AG09319 (cell line): ENCODE measurements around the gene TAF4B.

Experiments used
- DNase-seq: peaks from one replicate; pipeline ENCODE4 v3.0.0-alpha.2; 2010; ENCODE audit warnings: low read depth; ENCODE audit errors: extremely low read depth
- TF ChIP-seq, protein P1 (sequence below): IDR thresholded peaks from 2 replicates; pipeline ENCODE4 v1.5.1; 2011; ENCODE audit warnings: low read depth, mild to moderate bottlenecking, inconsistent platforms, low read length, moderate library complexity

TAF4B gene

DNA sequence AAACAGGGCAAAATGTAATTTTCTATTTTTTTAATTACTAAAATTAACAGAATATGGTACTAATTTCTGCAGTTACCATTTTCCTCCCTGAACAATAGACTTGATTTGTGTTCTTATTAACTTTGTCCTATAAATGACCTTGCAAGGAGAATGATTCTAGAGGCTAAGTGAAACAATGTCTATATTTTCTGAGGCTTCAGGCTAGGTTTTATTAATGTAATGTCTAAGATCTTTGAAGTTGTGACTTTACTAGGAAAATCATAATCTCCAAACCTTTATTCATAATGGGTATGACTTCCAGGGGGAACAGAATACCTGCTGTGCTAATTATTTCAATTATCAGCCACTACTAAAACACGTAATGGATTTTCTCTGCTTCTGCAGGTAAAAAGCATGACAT lies 94.4 kb downstream of the TAF4B start:
- TF ChIP-seq, protein P1, sequence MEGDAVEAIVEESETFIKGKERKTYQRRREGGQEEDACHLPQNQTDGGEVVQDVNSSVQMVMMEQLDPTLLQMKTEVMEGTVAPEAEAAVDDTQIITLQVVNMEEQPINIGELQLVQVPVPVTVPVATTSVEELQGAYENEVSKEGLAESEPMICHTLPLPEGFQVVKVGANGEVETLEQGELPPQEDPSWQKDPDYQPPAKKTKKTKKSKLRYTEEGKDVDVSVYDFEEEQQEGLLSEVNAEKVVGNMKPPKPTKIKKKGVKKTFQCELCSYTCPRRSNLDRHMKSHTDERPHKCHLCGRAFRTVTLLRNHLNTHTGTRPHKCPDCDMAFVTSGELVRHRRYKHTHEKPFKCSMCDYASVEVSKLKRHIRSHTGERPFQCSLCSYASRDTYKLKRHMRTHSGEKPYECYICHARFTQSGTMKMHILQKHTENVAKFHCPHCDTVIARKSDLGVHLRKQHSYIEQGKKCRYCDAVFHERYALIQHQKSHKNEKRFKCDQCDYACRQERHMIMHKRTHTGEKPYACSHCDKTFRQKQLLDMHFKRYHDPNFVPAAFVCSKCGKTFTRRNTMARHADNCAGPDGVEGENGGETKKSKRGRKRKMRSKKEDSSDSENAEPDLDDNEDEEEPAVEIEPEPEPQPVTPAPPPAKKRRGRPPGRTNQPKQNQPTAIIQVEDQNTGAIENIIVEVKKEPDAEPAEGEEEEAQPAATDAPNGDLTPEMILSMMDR, result no peak
- no peak for DNase-seq

DNA sequence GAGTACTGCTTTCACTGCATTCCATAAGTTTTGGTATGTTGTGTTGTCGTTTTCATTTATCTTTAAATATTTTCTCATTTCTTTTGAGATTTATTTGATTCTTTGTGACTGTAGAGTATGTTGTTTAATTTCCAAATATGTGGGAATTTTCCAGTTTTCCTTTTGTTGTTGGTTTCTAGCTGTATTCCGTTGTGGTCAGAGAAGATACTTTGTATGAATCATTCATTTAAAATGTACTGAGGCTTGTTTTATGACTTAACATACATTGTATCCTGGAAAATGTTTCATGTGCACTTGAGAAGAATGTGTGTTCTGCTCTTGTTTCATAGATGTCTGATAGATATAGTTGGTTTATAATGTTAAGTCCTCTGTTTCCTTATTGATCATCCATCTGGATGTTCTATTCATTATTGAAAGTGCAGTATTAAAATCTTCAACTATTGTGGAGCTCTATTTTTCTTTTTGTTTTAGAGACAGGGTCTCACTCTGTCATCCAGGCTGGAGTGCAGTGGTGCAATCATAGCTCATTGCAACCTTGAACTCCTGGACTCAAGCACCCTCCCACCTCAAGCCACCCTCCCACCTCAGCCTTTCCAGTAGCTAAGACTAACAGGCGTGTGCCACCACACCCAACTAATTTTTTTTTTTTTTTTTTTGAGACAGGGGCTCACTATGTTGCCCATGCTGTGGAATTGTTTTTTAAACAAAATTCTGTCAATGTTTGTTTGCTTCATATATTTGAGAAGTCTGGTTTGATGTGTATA lies 96.8 kb downstream of the TAF4B start:
- DNase-seq, result no peak

DNA sequence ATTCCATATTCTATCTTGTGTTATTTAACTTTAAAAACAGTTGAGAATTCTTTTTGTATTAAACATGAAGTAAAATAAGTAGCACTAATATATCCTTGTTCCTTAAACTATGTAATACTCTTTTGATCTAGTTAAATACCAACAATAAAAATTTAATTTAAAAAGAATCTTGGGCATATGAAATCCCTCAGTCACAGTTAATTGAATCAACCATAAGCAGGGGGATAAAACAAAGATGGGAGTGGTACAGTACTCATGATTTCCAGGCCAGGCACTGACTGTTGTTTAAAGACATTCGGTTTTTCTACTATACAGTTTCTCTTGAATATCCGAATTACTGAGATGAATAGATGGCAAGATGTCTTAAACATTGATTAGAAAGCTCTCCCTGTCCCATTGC lies 99.5 kb downstream of the TAF4B start:
- TF ChIP-seq, protein P1, result no peak
- DNase-seq, result no peak

More for the DNA sequence above, 96.8 kb downstream of the TAF4B start:
- TF ChIP-seq, protein P1, result no peak

DNA sequence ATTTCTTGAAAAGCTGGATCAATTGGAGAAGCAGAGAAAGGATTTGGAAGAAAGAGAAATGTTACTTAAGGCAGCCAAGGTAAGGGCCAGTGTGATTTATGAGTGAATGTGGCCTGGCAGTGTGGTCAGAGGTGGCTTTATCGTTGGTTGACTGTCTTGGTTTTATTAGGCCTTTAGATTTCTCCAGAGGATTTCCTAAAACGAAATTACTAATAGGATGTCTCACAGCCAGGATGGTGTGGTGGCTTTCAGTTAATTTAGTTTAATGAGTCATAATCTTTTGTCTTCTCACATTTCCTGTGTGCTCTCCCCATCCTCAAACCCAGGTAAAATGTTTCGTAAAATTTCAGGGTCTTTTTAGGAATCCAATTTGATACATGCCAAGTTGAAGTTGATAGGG lies 100.8 kb downstream of the TAF4B start:
- no peak for DNase-seq
- TF ChIP-seq, protein P1, result no peak

DNA sequence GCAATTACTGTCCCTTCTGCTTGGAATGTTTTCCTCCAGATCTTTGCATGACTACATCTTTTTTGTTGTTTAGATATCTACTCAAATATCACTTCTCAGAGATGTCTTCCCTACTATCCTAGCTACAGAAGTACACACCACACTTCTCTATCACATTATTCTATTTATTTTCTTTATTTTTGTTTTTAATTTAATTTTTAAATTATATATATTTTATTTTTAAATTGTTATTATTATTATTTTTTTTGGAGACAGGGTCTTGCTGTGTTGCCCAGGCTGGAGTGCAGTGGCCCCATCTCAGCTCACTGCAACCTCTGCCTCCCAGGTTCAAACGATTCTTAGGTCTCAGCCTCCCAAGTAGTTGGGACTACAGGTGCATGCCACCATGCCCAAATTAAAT lies 106.7 kb downstream of the TAF4B start:
- TF ChIP-seq, protein P1, result no peak
- no peak for DNase-seq

DNA sequence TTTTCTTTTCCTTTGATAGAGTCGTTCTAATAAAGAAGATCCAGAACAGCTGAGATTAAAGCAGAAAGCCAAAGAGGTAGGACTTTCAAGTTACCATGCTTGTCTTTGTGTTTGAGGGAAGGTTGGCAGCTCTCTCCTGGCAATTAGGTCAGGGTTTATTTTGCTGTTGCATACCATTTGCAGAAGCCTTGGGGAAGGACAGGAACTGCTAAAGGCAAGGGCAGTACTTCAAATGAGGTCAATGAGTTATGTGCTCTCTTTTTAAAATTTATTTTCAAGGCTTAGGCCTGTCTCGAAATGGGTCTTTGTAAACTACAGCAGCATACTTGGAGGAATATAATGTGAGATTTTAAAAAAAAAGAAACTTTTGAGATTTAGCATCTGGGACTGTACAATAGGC lies 108.9 kb downstream of the TAF4B start:
- TF ChIP-seq, protein P1, result no peak

DNA sequence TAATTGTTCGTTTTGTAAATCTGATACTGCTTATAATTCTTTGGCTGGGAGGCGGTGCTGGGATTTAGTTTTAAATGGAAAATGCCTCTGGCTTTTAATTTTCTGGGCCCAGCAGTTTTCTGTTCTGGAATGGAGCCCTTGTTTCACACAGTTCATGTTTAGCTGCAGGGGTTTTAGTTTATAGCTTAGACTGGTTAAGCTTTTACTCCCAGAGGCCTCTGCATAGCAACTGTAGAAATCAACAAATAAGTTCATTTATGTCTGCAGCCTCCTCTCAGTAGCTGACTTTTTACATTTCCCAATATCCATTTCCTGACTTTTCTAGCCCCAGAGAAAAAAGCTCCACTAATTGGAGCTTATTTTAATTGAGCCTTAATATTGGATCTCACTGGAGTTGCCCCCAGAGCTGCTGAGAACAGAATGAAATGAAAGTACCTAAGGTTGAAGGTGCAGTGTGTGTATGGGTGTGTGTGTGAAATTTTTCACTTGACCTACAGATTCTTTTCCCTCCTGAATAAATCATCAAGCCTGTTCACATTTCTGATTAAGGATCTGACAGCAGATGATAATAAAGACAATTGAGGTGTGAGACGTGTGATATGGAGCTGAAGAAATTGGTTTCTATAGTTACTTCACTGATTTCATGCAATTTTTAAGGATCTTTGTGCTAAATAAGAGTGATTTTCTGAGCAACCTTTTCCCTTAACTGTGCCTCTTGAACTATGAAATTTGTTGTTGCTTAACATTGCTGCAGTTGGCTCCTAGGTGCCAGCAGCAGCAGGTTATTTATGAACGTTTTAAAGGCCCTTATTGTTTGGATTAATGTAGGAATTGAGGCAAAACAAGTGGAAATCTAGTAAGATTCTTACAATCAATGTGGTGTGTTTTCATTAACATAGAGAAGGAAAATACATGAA lies 109.6 kb downstream of the TAF4B start:
- peak; percentile 19 for DNase-seq
- TF ChIP-seq, protein P1, result no peak

More for the DNA sequence above, 108.9 kb downstream of the TAF4B start:
- peak; percentile 7 for DNase-seq
